CD14-positive monocyte (primary cell): ENCODE measurements around the gene VMP1. TPM values are rescaled to one million over a fixed set of nuclear protein-coding genes. Genes with fewer than 3 reads are reported as not detected.

Experiments used
- DNase-seq, 3 donors: peaks; one replicate each; pipeline ENCODE4 v3.0.0-alpha.2; 2011 to 2022
- H2AFZ ChIP-seq: 2 replicates; pipeline ENCODE4 v1.6.0; 2012; ENCODE audit warnings: mild to moderate bottlenecking, low read depth, low read length, inconsistent platforms; ENCODE audit not compliant: insufficient read depth, poor library complexity, severe bottlenecking
- H3K27ac ChIP-seq, 2 donors: 1 replicate in 1 of 2; 2 replicates in 1 of 2; pipeline ENCODE4 v1.5.1; 2012 to 2013; ENCODE audit warnings: low read length in 2 of 2, control low read depth in 1 of 2, inconsistent platforms in 1 of 2, low read depth in 1 of 2, mild to moderate bottlenecking in 1 of 2
- H3K27me3 ChIP-seq, 2 donors: one replicate each; pipeline versions ENCODE4 v1.6.0 to v1.6.1; 2011 to 2013; ENCODE audit warnings: low read length in 2 of 2; ENCODE audit not compliant: control insufficient read depth in 2 of 2, insufficient read depth in 2 of 2
- H3K36me3 ChIP-seq, 2 donors: replicated peaks in 1 of 2; 1 replicate in 1 of 2; 2 replicates in 1 of 2; pipeline versions ENCODE4 v1.5.1 to v1.6.1; 2012 to 2013; ENCODE audit warnings: low read length in 2 of 2, control low read depth in 1 of 2, inconsistent platforms in 1 of 2, mild to moderate bottlenecking in 1 of 2; ENCODE audit not compliant: insufficient read depth in 2 of 2, control insufficient read depth in 1 of 2
- H3K4me1 ChIP-seq, 2 donors: 1 replicate in 1 of 2; 2 replicates in 1 of 2; pipeline versions ENCODE4 v1.5.1 to v1.6.1; 2012 to 2013; ENCODE audit warnings: low read length in 2 of 2, control low read depth in 1 of 2, inconsistent platforms in 1 of 2, mild to moderate bottlenecking in 1 of 2, moderate library complexity in 1 of 2; ENCODE audit not compliant: insufficient read depth in 2 of 2, control insufficient read depth in 1 of 2
- H3K4me2 ChIP-seq: replicated peaks from 2 replicates; pipeline ENCODE3; 2012; ENCODE audit warnings: low read length, moderate library complexity, mild to moderate bottlenecking; ENCODE audit not compliant: poor library complexity, severe bottlenecking; ENCODE audit errors: extremely low read depth
- H3K4me3 ChIP-seq, 3 experiments: fragments of 200-600 bp in 1 of 3; sonication (generic) in 1 of 3; replicated peaks in 1 of 3; 1 replicate in 2 of 3; 2 replicates in 1 of 3; pipeline ENCODE4 v1.5.1; 2011 to 2013; ENCODE audit warnings: low read length in 3 of 3, mild to moderate bottlenecking in 3 of 3, control low read depth in 2 of 3, low read depth in 2 of 3, inconsistent platforms in 1 of 3, moderate library complexity in 1 of 3
- H3K79me2 ChIP-seq: 2 replicates; pipeline ENCODE4 v1.6.0; 2012; ENCODE audit warnings: mild to moderate bottlenecking, control low read depth, inconsistent platforms, low read length, moderate library complexity; ENCODE audit not compliant: insufficient read depth
- H3K9ac ChIP-seq: 2 replicates; pipeline ENCODE4 v1.6.0; 2017; ENCODE audit warnings: low read length, mild to moderate bottlenecking; ENCODE audit not compliant: insufficient read depth, poor library complexity, severe bottlenecking
- H3K9me3 ChIP-seq, 2 donors: replicated peaks in 1 of 2; 1 replicate in 1 of 2; 2 replicates in 1 of 2; pipeline versions ENCODE4 v1.5.1 to v1.6.1; 2012 to 2013; ENCODE audit warnings: low read length in 2 of 2, control low read depth in 1 of 2; ENCODE audit not compliant: control insufficient read depth in 1 of 2, insufficient read depth in 1 of 2
- H4K20me1 ChIP-seq: 2 replicates; pipeline ENCODE4 v1.6.0; 2012; ENCODE audit warnings: mild to moderate bottlenecking, low read length, control low read depth, moderate library complexity; ENCODE audit not compliant: insufficient read depth
- H3K27ac Mint-ChIP-seq, 7 donors: one replicate each; pipeline ENCODE4 v1.8.0; 2020; ENCODE audit warnings: mild to moderate bottlenecking in 7 of 7, mixed read lengths in 7 of 7, moderate library complexity in 6 of 7, inconsistent platforms in 2 of 7
- H3K27me3 Mint-ChIP-seq, 3 donors: one replicate each; pipeline ENCODE4 v1.8.0; 2021 to 2022; ENCODE audit warnings: low read depth in 3 of 3, mild to moderate bottlenecking in 3 of 3, mixed read lengths in 3 of 3, moderate library complexity in 3 of 3, inconsistent platforms in 1 of 3
- H3K36me3 Mint-ChIP-seq, 2 donors: one replicate each; pipeline ENCODE4 v1.8.0; 2020; ENCODE audit warnings: mixed read lengths in 2 of 2, inconsistent platforms in 1 of 2, mild to moderate bottlenecking in 1 of 2
- H3K4me1 Mint-ChIP-seq: one replicate; pipeline ENCODE4 v1.8.0; 2020; ENCODE audit warnings: mild to moderate bottlenecking, mixed read lengths
- H3K4me3 Mint-ChIP-seq, 2 donors: one replicate each; pipeline ENCODE4 v1.8.0; 2020; ENCODE audit warnings: mild to moderate bottlenecking in 2 of 2, mixed read lengths in 2 of 2, moderate library complexity in 1 of 2
- H3K9me3 Mint-ChIP-seq, 7 donors: one replicate each; pipeline ENCODE4 v1.8.0; 2020 to 2022; ENCODE audit warnings: mixed read lengths in 7 of 7, mild to moderate bottlenecking in 6 of 7, moderate library complexity in 6 of 7, inconsistent platforms in 2 of 7
- CTCF ChIP-seq: fragments of 200-600 bp; IDR thresholded peaks from one replicate; pipeline ENCODE4 v1.8.0; 2022; ENCODE audit warnings: antibody characterized with exemption, mild to moderate bottlenecking
- WGBS: methylation state at CpG from one replicate; pipeline ENCODE4 v1.1.5; 2013; ENCODE audit warnings: missing lambda C conversion rate; ENCODE audit not compliant: insufficient coverage; 5-methylcytosine and 5-hydroxymethylcytosine counted together
- intact Hi-C, 2 donors: fragments of 100-400 bp; cut with micrococcal nuclease; formaldehyde crosslinking; loops; one replicate each; pipeline versions ENCODE4 v1.15.0 to v1.15.1; 2023
- polyA plus RNA-seq, 3 donors: library from polyadenylated mRNA; depleted of rRNA in 1 of 3; unstranded in 2 of 3; stranded (reverse) in 1 of 3; fragments of 300-500 nt in 2 of 3; fragments of >200 nt in 1 of 3; fragmentation: Illumina TruSeq in 2 of 3; gene quantifications; 1 replicate in 2 of 3; 2 replicates in 1 of 3; pipeline ENCODE4 v1.2.3, GENCODE V29; 2012 to 2021

The VMP1 gene
- polyA plus RNA-seq, 3 donors: 246 to 511 (median 386) TPM

- no peak for DNase-seq
- Histone ChIP-seq H3K36me3 (peaks cover 94 to 99% of the 10 kb centered on the region in 2 donors), H3K27me3 (no peaks in the 10 kb centered on the region), H2AFZ (no peak overlapping the region), H3K27ac (peak overlapping the region in 1 of 2 donors; percentile 42), H3K9ac (no peak overlapping the region), H3K4me2 (no peak overlapping the region), H3K4me3 (no peak overlapping the region), H4K20me1 (peaks cover 92% of the 10 kb centered on the region), H3K9me3 (no peaks in the 10 kb centered on the region), H3K79me2 (peaks cover 97% of the 10 kb centered on the region), H3K4me1 (no peaks in the 10 kb centered on the region)
- H3K4me1 Mint-ChIP-seq: peaks cover 2% of the 10 kb centered on the region
- no peaks in the 10 kb centered on the region for H3K9me3 Mint-ChIP-seq
- WGBS: 94% methylated on average over 3 of the region's 7 CpGs
- peaks cover 81 to 91% of the 10 kb centered on the region in 2 donors for H3K36me3 Mint-ChIP-seq
- intact Hi-C loops: no loop called here
- H3K4me3 Mint-ChIP-seq: no peak overlapping the region
- peak overlapping the region in 1 of 7 donors; percentile 35 for H3K27ac Mint-ChIP-seq
- H3K27me3 Mint-ChIP-seq: peaks cover 0 to 2% (median 0%) of the 10 kb centered on the region in 3 donors
- no peak for TF ChIP-seq CTCF
Observed at GRCh38 chr17:59693582-59693981, 13.9 kb upstream of the VMP1 start.

- Mint-ChIP-seq H3K4me1 (peaks cover 2% of the 10 kb centered on the region), H3K9me3 (no peaks in the 10 kb centered on the region), H3K36me3 (peaks cover 83 to 92% of the 10 kb centered on the region in 2 donors), H3K27me3 (peaks cover 0 to under 1% (median 0%) of the 10 kb centered on the region in 3 donors), H3K27ac (peak overlapping the region in 1 of 7 donors; percentile 0), H3K4me3 (no peak overlapping the region)
- no peaks in the 10 kb centered on the region for H3K27me3 ChIP-seq
- peaks cover 96 to 99% of the 10 kb centered on the region in 2 donors for H3K36me3 ChIP-seq
- DNase-seq: no peak
- H3K9ac ChIP-seq: no peak overlapping the region
- 100% methylated on average over 1 of the region's 2 CpGs for WGBS
- no peaks in the 10 kb centered on the region for H3K4me1 ChIP-seq
- H3K9me3 ChIP-seq: no peaks in the 10 kb centered on the region
- peaks cover 97% of the 10 kb centered on the region for H3K79me2 ChIP-seq
- H2AFZ ChIP-seq: no peak overlapping the region
- no peak overlapping the region for H3K4me2 ChIP-seq
- H4K20me1 ChIP-seq: peaks cover 92% of the 10 kb centered on the region
- no peak for TF ChIP-seq CTCF
- H3K4me3 ChIP-seq: no peak overlapping the region
- intact Hi-C loops: no loop called here
- peak overlapping the region in 1 of 2 donors; percentile 70 for H3K27ac ChIP-seq
Observed at GRCh38 chr17:59694344-59694743, 13.1 kb upstream of the VMP1 start.
